K562 (cell line): ENCODE results near the gene TRPV5. TPM values are rescaled to one million over a fixed set of nuclear protein-coding genes. Genes with fewer than 3 reads are reported as not detected.

Experiments used
- ATAC-seq: fragments of 200-7000 bp; cut with Tn5 transposase; 3 replicates; pipeline ENCODE4 v1.9.1; 2020; ENCODE audit warnings: moderate library complexity
- BruUV-seq: library from RNA; stranded (reverse); fragments of 400-500 nt; replicated peaks from 2 replicates; lab custom pipeline; 2021; lab: Mats Ljungman, UMichigan
- CTCF ChIA-PET: fragments of 300-600 bp; formaldehyde crosslinking; extraction: SDS; loops from one replicate; lab custom pipeline; 2021; ENCODE audit warnings: low intra/inter-chr PET ratio; lab: Yijun Ruan, JAX
- POLR2A ChIA-PET: fragments of 300-600, 350-650 bp; sonication (Branson Sonifier 250); formaldehyde crosslinking; extraction: SDS; loops from one replicate; lab custom pipeline; 2021; ENCODE audit warnings: antibody characterized with exemption, inconsistent platforms; lab: Yijun Ruan, JAX
- DNase-seq, 4 experiments: peaks; one replicate each; pipeline versions ENCODE4 v3.0.0 to v3.0.0-alpha.2; 2011 to 2018; ENCODE audit warnings: low spot score in 3 of 4, mixed read lengths in 3 of 4; ENCODE audit errors: extremely low read depth in 1 of 4
- FAIRE-seq: peaks from 2 replicates; lab custom pipeline; 2011; peaks lifted over from hg19 to GRCh38; lab: Jason Lieb, UNC
- H2AFZ ChIP-seq: 2 replicates; pipeline ENCODE4 v1.6.0; 2011; ENCODE audit warnings: low read depth, low read length, control low read depth, inconsistent platforms
- H3K27ac ChIP-seq: fragments of 200-600 bp; 3 replicates; pipeline ENCODE4 v1.8.0; 2011; ENCODE audit warnings: low read depth, mild to moderate bottlenecking, control low read depth, inconsistent platforms, low read length, moderate library complexity, mixed read lengths; ENCODE audit errors: extremely low read depth
- H3K27me3 ChIP-seq, 2 experiments: fragments of 300-600 bp in 1 of 2; 2 replicates in 1 of 2; 3 replicates in 1 of 2; pipeline versions ENCODE4 v1.6.0 to v1.8.0; 2011; ENCODE audit warnings: inconsistent platforms in 2 of 2, low read length in 2 of 2, mild to moderate bottlenecking in 1 of 2, mixed read lengths in 1 of 2, moderate library complexity in 1 of 2; ENCODE audit not compliant: control insufficient read depth in 2 of 2, insufficient read depth in 2 of 2
- H3K36me3 ChIP-seq: fragments of 300-600 bp; 3 replicates; pipeline ENCODE4 v1.8.0; 2011; ENCODE audit warnings: mild to moderate bottlenecking, low read length, inconsistent platforms; ENCODE audit not compliant: control insufficient read depth, insufficient read depth
- H3K4me1 ChIP-seq, 2 experiments: fragments of 200-600 bp in 1 of 2; replicated peaks in 1 of 2; 2 replicates in 1 of 2; 3 replicates in 1 of 2; pipeline versions ENCODE4 v1.5.1 to v1.8.0; 2011; ENCODE audit warnings: inconsistent platforms in 2 of 2, low read length in 2 of 2, mild to moderate bottlenecking in 1 of 2, mixed read lengths in 1 of 2, moderate library complexity in 1 of 2; ENCODE audit not compliant: control insufficient read depth in 2 of 2, insufficient read depth in 2 of 2
- H3K4me2 ChIP-seq: 2 replicates; pipeline ENCODE4 v1.6.1; 2011; ENCODE audit warnings: low read length, control low read depth, inconsistent platforms, mixed read lengths; ENCODE audit not compliant: insufficient read depth
- H3K4me3 ChIP-seq: fragments of 200-600 bp; sonication (generic), shearing (Covaris generic); 2 replicates; pipeline ENCODE4 v1.5.1; 2016; ENCODE audit warnings: control low read depth, inconsistent platforms
- H3K79me2 ChIP-seq: fragments of 200-600 bp; 3 replicates; pipeline ENCODE4 v1.8.0; 2011; ENCODE audit warnings: low read length, inconsistent platforms; ENCODE audit not compliant: control insufficient read depth, insufficient read depth
- H3K9ac ChIP-seq, 2 experiments: 2 replicates each; pipeline versions ENCODE4 v1.6.0 to v1.6.1; 2011; ENCODE audit warnings: low read depth in 2 of 2, low read length in 2 of 2, control low read depth in 1 of 2, inconsistent platforms in 1 of 2, mild to moderate bottlenecking in 1 of 2, mixed read lengths in 1 of 2; ENCODE audit not compliant: insufficient read depth in 1 of 2
- H3K9me1 ChIP-seq: one replicate; pipeline ENCODE4 v1.6.0; 2011; ENCODE audit warnings: inconsistent platforms, mild to moderate bottlenecking, low read length, moderate library complexity; ENCODE audit not compliant: control insufficient read depth, insufficient read depth
- H3K9me3 ChIP-seq: replicated peaks from 2 replicates; pipeline ENCODE4 v1.5.1; 2011; ENCODE audit warnings: low read depth, low read length, inconsistent platforms; ENCODE audit not compliant: control insufficient read depth, insufficient read depth
- H4K20me1 ChIP-seq: replicated peaks from 2 replicates; pipeline ENCODE4 v1.6.1; 2011; ENCODE audit warnings: low read length, inconsistent platforms, mixed read lengths; ENCODE audit not compliant: control insufficient read depth, insufficient read depth
- CBX3 ChIP-seq, 2 experiments: IDR thresholded peaks; 1 replicate in 1 of 2; 2 replicates in 1 of 2; pipeline ENCODE4 v1.6.1; 2012; ENCODE audit warnings: inconsistent platforms in 2 of 2, low read length in 2 of 2, borderline replicate concordance in 1 of 2, control low read depth in 1 of 2
- ETS2 ChIP-seq: IDR thresholded peaks from 2 replicates; pipeline ENCODE4 v1.6.1; 2016; ENCODE audit warnings: borderline replicate concordance, missing genetic modification characterization, mild to moderate bottlenecking, moderate library complexity, missing compliant biosample characterization; ENCODE audit not compliant: poor library complexity, severe bottlenecking
- FIP1L1 ChIP-seq: fragments of 200-400 bp; formaldehyde crosslinking; IDR thresholded peaks from 2 replicates; pipeline ENCODE4 v1.6.1; 2018; ENCODE audit warnings: mild to moderate bottlenecking, low read depth, low read length; ENCODE audit not compliant: poor library complexity, severe bottlenecking
- HES1 ChIP-seq: fragments of 450-650 bp; IDR thresholded peaks from 2 replicates; pipeline ENCODE4 v1.6.1; 2016; ENCODE audit warnings: low read depth, mild to moderate bottlenecking, moderate library complexity
- ILF3 ChIP-seq: fragments of 450-650 bp; IDR thresholded peaks from 2 replicates; pipeline ENCODE4 v1.6.1; 2018; ENCODE audit warnings: antibody characterized with exemption, mild to moderate bottlenecking, moderate library complexity, borderline replicate concordance
- IRF2 ChIP-seq: sonication (generic); formaldehyde crosslinking; IDR thresholded peaks from 2 replicates; pipeline ENCODE4 v1.8.1; 2022; ENCODE audit warnings: mild to moderate bottlenecking, missing genetic modification reagents
- JUND ChIP-seq, 2 experiments: IDR thresholded peaks; 2 replicates in 1 of 2; 3 replicates in 1 of 2; pipeline ENCODE4 v1.6.1; 2011; ENCODE audit warnings: borderline replicate concordance in 2 of 2, low read depth in 2 of 2, low read length in 2 of 2, improper control_type of control experiment in 1 of 2, missing biosample characterization in 1 of 2, missing genetic modification characterization in 1 of 2, missing genetic modification reagents in 1 of 2
- MBD1 ChIP-seq: fragments of 250-450 bp; sonication (Bioruptor Pico); IDR thresholded peaks from 2 replicates; pipeline ENCODE4 v1.8.0; 2022; ENCODE audit warnings: inconsistent platforms
- RFX5 ChIP-seq: IDR thresholded peaks from 2 replicates; pipeline ENCODE4 v1.6.1; 2011; ENCODE audit warnings: low read depth, mild to moderate bottlenecking, improper control_type of control experiment, low read length
- SIRT6 ChIP-seq: IDR thresholded peaks from one replicate; pipeline ENCODE4 v1.6.1; 2012; ENCODE audit warnings: low read depth, mild to moderate bottlenecking, control low read depth, inconsistent platforms, low read length, moderate library complexity
- SRSF7 ChIP-seq: fragments of 200-400 bp; formaldehyde crosslinking; optimal IDR thresholded peaks from 2 replicates; pipeline ENCODE3; 2017; ENCODE audit warnings: mild to moderate bottlenecking, low read depth, low read length
- TFAP4 ChIP-seq: sonication (generic); formaldehyde crosslinking; IDR thresholded peaks from 2 replicates; pipeline ENCODE4 v1.8.0; 2022; ENCODE audit warnings: missing genetic modification reagents, mild to moderate bottlenecking, moderate library complexity, borderline replicate concordance
- ZC3H11A ChIP-seq: IDR thresholded peaks from 2 replicates; pipeline ENCODE4 v1.6.1; 2012; ENCODE audit warnings: low read depth, low read length, improper control_type of control experiment
- ZNF146 ChIP-seq: IDR thresholded peaks from one replicate; pipeline ENCODE4 v1.6.1; 2018; ENCODE audit warnings: missing compliant biosample characterization; ENCODE audit not compliant: unreplicated experiment
- ZNF263 ChIP-seq: sonication (generic); formaldehyde crosslinking; IDR thresholded peaks from 2 replicates; pipeline ENCODE4 v1.8.0; 2022; ENCODE audit warnings: mild to moderate bottlenecking, missing genetic modification reagents, borderline replicate concordance
- ZNF76 ChIP-seq: fragments of 250-450 bp; sonication (Bioruptor Pico); IDR thresholded peaks from 2 replicates; pipeline ENCODE4 v1.4.0; 2020; ENCODE audit warnings: mild to moderate bottlenecking, moderate library complexity, borderline replicate concordance
- WGBS: fragments of 100-300 bp; shearing (Covaris generic); methylation state at CpG from one replicate; pipeline ENCODE4 v1.1.6; 2016; ENCODE audit warnings: low coverage, mixed read lengths; ENCODE audit not compliant: insufficient coverage; ENCODE audit errors: missing lambda C conversion rate; 5-methylcytosine and 5-hydroxymethylcytosine counted together
- in situ Hi-C: fragments of 300-500 bp; cut with MboI; formaldehyde crosslinking; loops from 4 replicates; pipeline ENCODE4 v1.15.0; 2018; ENCODE audit warnings: inconsistent platforms, mixed read lengths
- intact Hi-C: fragments of 100-400 bp; cut with micrococcal nuclease; formaldehyde crosslinking; loops from 2 replicates; pipeline ENCODE4 v1.14.2; 2022
- polyA plus RNA-seq, 8 experiments: library from polyadenylated mRNA; depleted of rRNA in 4 of 8; stranded (reverse) in 5 of 8; unstranded in 3 of 8; fragments of >200 nt; fragmentation: Nextera tagmentation in 2 of 8; fragmentation: Illumina TruSeq in 1 of 8; extraction: Ambion mirVana in 2 of 8; extraction: Trizol in 1 of 8; gene quantifications; 2 replicates each; pipeline versions ENCODE4 v1.2.1 to v1.2.3, GENCODE V29; 2011 to 2014; ENCODE audit warnings: inconsistent platforms in 1 of 8, missing spikeins in 1 of 8
- total RNA-seq, 7 experiments: library from RNA; depleted of rRNA in 6 of 7; stranded (reverse); fragments of >200 nt in 6 of 7; fragmentation: Illumina TruSeq in 2 of 7; extraction: Trizol in 2 of 7; gene quantifications; 2 replicates each; pipeline versions ENCODE4 v1.2.1 to v1.2.3, GENCODE V29; 2011 to 2021; ENCODE audit warnings: low replicate concordance in 1 of 7

TRPV5 gene
- total and polyA plus RNA-seq, 9 of the 15 experiments (the other 6 are each of a cell fraction or from before 2014, with no cell fraction given) = not detected

GRCh38 chr7:142874837-142875236, 58.7 kb downstream of the TRPV5 start (continued):
- TF ChIP-seq CBX3 (IDR thresholded peaks at IDR 0.05; ENCODE audit: borderline replicate concordance in 1 of 2, low read length in 2 of 2) = peak in 1 of 2 experiments; percentile 67; a peak in 1 of 3 replicates
- no peak for TF ChIP-seq SIRT6

GRCh38 chr7:142874409-142874808, 59.1 kb downstream of the TRPV5 start:
- peaks cover 0 to 3% of the 10 kb centered on the region in 2 experiments; a peak in 1 of 5 replicates for H3K4me1 ChIP-seq
- ChIA-PET CTCF (interaction anchor here (0.6 to 4.6 kb wide), 2 partner anchors 128 to 134 kb away, joined by 3 to 31 read pairs; no protein-coding TSS in a partner anchor), POLR2A (interaction anchor here (0.7 kb wide), 1 partner anchor 500 kb away, joined by 3 read pairs; no protein-coding TSS in a partner anchor)
- no peaks in the 10 kb centered on the region for H3K9me3 ChIP-seq
- intact Hi-C loops = no loop called here
- FAIRE-seq (no peak), DNase-seq (no peak), ATAC-seq (no peak)
- no peak overlapping the region for H2AFZ ChIP-seq
- WGBS = 6% methylated on average over 7 of the region's 7 CpGs
- H3K9ac ChIP-seq = no peak overlapping the region
- in situ Hi-C loops = no loop called here
- H3K79me2 ChIP-seq = no peaks in the 10 kb centered on the region
- no peaks in the 10 kb centered on the region for H3K36me3 ChIP-seq
- H3K27ac ChIP-seq = no peak overlapping the region
- H3K9me1 ChIP-seq = no peaks in the 10 kb centered on the region
- TF ChIP-seq ILF3 = no peak
- TF ChIP-seq ZC3H11A = no peak
- TF ChIP-seq ETS2 (tag) = no peak
- TF ChIP-seq ZNF76 = no peak
- no peak for TF ChIP-seq HES1
- 0 out of 2 replicates have a peak, but pooled peaks have one; percentile 15 for TF ChIP-seq TFAP4
- no peak for TF ChIP-seq SRSF7
- peak; percentile 78 for TF ChIP-seq ZNF263 (CRISPR knock-in tag)
- TF ChIP-seq RFX5 = no peak
- TF ChIP-seq IRF2 (CRISPR knock-in tag) = 0 out of 2 replicates have a peak, but pooled peaks have one; percentile 76
- no peak for TF ChIP-seq JUND (IDR thresholded peaks at IDR 0.05; ENCODE audit: borderline replicate concordance, low read depth, low read length)
- no peak for TF ChIP-seq JUND (tag; IDR thresholded peaks at IDR 0.05; ENCODE audit: borderline replicate concordance, low read depth, low read length)
- TF ChIP-seq MBD1 (CRISPR knock-in tag) = no peak
- no peak for TF ChIP-seq FIP1L1
- no peak for TF ChIP-seq ZNF146 (CRISPR knock-in tag)
- H3K4me2 ChIP-seq = no peak overlapping the region
- H3K4me3 ChIP-seq = no peak overlapping the region
- 0 out of 2 replicates have a peak, but pooled peaks cover 4% of the 10 kb centered on the region for H4K20me1 ChIP-seq
- BruUV-seq = no TSS peak
- peaks cover 19 to 75% of the 10 kb centered on the region in 2 experiments for H3K27me3 ChIP-seq
